Colonic mucosa (tissue), 4 donors: ENCODE data around the gene ZSWIM6. TPM values are rescaled to one million over a fixed set of nuclear protein-coding genes. Genes with fewer than 3 reads are reported as not detected.

Source experiments
- DNase-seq: peaks from one replicate; pipeline ENCODE4 v3.0.0-alpha.2; 2020
- H3K27ac ChIP-seq: fragments of 200-600 bp; one replicate; pipeline ENCODE4 v1.8.0; 2021
- H3K27me3 ChIP-seq: fragments of 200-600 bp; one replicate; pipeline ENCODE4 v1.8.0; 2021
- H3K36me3 ChIP-seq: fragments of 200-600 bp; one replicate; pipeline ENCODE4 v1.8.0; 2021
- H3K4me1 ChIP-seq: fragments of 200-600 bp; one replicate; pipeline ENCODE4 v1.8.0; 2021; ENCODE audit warnings: mild to moderate bottlenecking
- H3K4me3 ChIP-seq: fragments of 200-600 bp; one replicate; pipeline ENCODE4 v1.8.0; 2021
- H3K9ac ChIP-seq, 2 donors: one replicate each; pipeline ENCODE4 v1.7.0; 2013; ENCODE audit warnings: control low read depth in 2 of 2, low read depth in 2 of 2, low read length in 2 of 2
- H3K9me3 ChIP-seq: fragments of 200-600 bp; one replicate; pipeline ENCODE4 v1.8.0; 2021
- CTCF ChIP-seq: fragments of 200-600 bp; IDR thresholded peaks from one replicate; pipeline ENCODE4 v1.8.0; 2022; ENCODE audit warnings: antibody characterized with exemption, mild to moderate bottlenecking
- intact Hi-C: fragments of 100-400 bp; cut with DNase I; formaldehyde crosslinking; loops from one replicate; pipeline ENCODE4 v1.14.1; 2022
- total RNA-seq, 2 donors: library from RNA; stranded (reverse); fragmentation: NEBNext Ultra II Directional in 1 of 2; extraction: Animal tissue kit (Norgen Biotek cat#: 25700) in 1 of 2; gene quantifications; one replicate each; pipeline ENCODE4 v1.2.1, GENCODE V29; 2021
- donor health status: healthy.
- donor health status: DM: no; HTN: no; CAD: no.
- donor health status: DM: no; HTN: no; CAD: no.

The ZSWIM6 gene
- total RNA-seq, 2 donors from 2014 or later = 16.4 to 24.5 TPM

- no peak overlapping the region for H3K27ac ChIP-seq
- no peak for TF ChIP-seq CTCF
- H3K4me1 ChIP-seq = no peaks in the 10 kb centered on the region
- H3K27me3 ChIP-seq = no peaks in the 10 kb centered on the region
- no peaks in the 10 kb centered on the region for H3K36me3 ChIP-seq
- H3K9me3 ChIP-seq = no peaks in the 10 kb centered on the region
- intact Hi-C loops = no loop called here
- H3K9ac ChIP-seq = no peak overlapping the region
- H3K4me3 ChIP-seq = no peak overlapping the region
- DNase-seq = no peak
Measured at GRCh38 chr5:61569353-61569752, 237.3 kb downstream of the ZSWIM6 start.

GRCh38 chr5:61570767-61571166 is 238.7 kb downstream of the ZSWIM6 start:
- H3K36me3 ChIP-seq = no peaks in the 10 kb centered on the region
- H3K27me3 ChIP-seq = no peaks in the 10 kb centered on the region
- no peak for DNase-seq
- TF ChIP-seq CTCF = no peak
- no peaks in the 10 kb centered on the region for H3K4me1 ChIP-seq
- intact Hi-C loops = no loop called here
- no peak overlapping the region for H3K4me3 ChIP-seq
- no peak overlapping the region for H3K27ac ChIP-seq
- H3K9me3 ChIP-seq = no peaks in the 10 kb centered on the region
- H3K9ac ChIP-seq = no peak overlapping the region

- no peak for TF ChIP-seq CTCF
- no peaks in the 10 kb centered on the region for H3K27me3 ChIP-seq
- no peaks in the 10 kb centered on the region for H3K36me3 ChIP-seq
- intact Hi-C loops = no loop called here
- no peak overlapping the region for H3K4me3 ChIP-seq
- H3K27ac ChIP-seq = no peak overlapping the region
- H3K9ac ChIP-seq = no peak overlapping the region
- H3K4me1 ChIP-seq = no peaks in the 10 kb centered on the region
- H3K9me3 ChIP-seq = no peaks in the 10 kb centered on the region
- no peak for DNase-seq
Measured at GRCh38 chr5:61572959-61573358, 240.9 kb downstream of the ZSWIM6 start.

- H3K27me3 ChIP-seq = no peaks in the 10 kb centered on the region
- DNase-seq = no peak
- H3K9me3 ChIP-seq = no peaks in the 10 kb centered on the region
- H3K9ac ChIP-seq = no peak overlapping the region
- H3K4me3 ChIP-seq = no peak overlapping the region
- TF ChIP-seq CTCF = no peak
- H3K27ac ChIP-seq = no peak overlapping the region
- H3K4me1 ChIP-seq = no peaks in the 10 kb centered on the region
- intact Hi-C loops = no loop called here
- no peaks in the 10 kb centered on the region for H3K36me3 ChIP-seq
Measured at GRCh38 chr5:61575103-61575502, 243.0 kb downstream of the ZSWIM6 start.

GRCh38 chr5:61575581-61575980 is 243.5 kb downstream of the ZSWIM6 start:
- DNase-seq = no peak
- no peak overlapping the region for H3K4me3 ChIP-seq
- intact Hi-C loops = no loop called here
- no peaks in the 10 kb centered on the region for H3K4me1 ChIP-seq
- H3K27me3 ChIP-seq = no peaks in the 10 kb centered on the region
- no peaks in the 10 kb centered on the region for H3K36me3 ChIP-seq
- H3K9ac ChIP-seq = no peak overlapping the region
- TF ChIP-seq CTCF = no peak
- H3K9me3 ChIP-seq = no peaks in the 10 kb centered on the region
- no peak overlapping the region for H3K27ac ChIP-seq

GRCh38 chr5:61576556-61576955 is 244.5 kb downstream of the ZSWIM6 start:
- Histone ChIP-seq H3K36me3 (no peaks in the 10 kb centered on the region), H3K4me1 (no peaks in the 10 kb centered on the region), H3K27ac (no peak overlapping the region), H3K4me3 (no peak overlapping the region), H3K9ac (no peak overlapping the region), H3K27me3 (no peaks in the 10 kb centered on the region), H3K9me3 (no peaks in the 10 kb centered on the region)
- TF ChIP-seq CTCF = no peak
- DNase-seq = no peak
- intact Hi-C loops = no loop called here
